HG03565 (cell line): Measurements from ENCODE around the gene OCA2.
"Not testable (repeated sequence)": the region's sequence is repeated elsewhere in the genome, so short reads cannot be mapped to it uniquely, and the experiment has no call there.

ENCODE experiments used
- ATAC-seq: cut with Tn5 transposase; IDR thresholded peaks from one replicate; pipeline ENCODE4 v1.9.1; 2021; ENCODE audit warnings: mild to moderate bottlenecking, moderate library complexity; ENCODE audit not compliant: unreplicated experiment

The OCA2 gene

GRCh38 chr15:27853624-27854455 is 245.3 kb downstream of the OCA2 start:
- no peak for ATAC-seq

GRCh38 chr15:27851858-27852210 is 247.3 kb downstream of the OCA2 start:
- ATAC-seq: no peak

- no peak for ATAC-seq
Measured at GRCh38 chr15:27850981-27851857, 247.9 kb downstream of the OCA2 start.

GRCh38 chr15:27850050-27850449 is 249.1 kb downstream of the OCA2 start:
- ATAC-seq: no peak

GRCh38 chr15:27848936-27849335 is 250.2 kb downstream of the OCA2 start:
- not testable (repeated sequence) for ATAC-seq

GRCh38 chr15:27847775-27848710 is 251.1 kb downstream of the OCA2 start:
- no peak for ATAC-seq

GRCh38 chr15:27846722-27847395 is 252.3 kb downstream of the OCA2 start:
- no peak for ATAC-seq

GRCh38 chr15:27845535-27846369 is 253.4 kb downstream of the OCA2 start:
- no peak for ATAC-seq

GRCh38 chr15:27844018-27844666 is 255.0 kb downstream of the OCA2 start:
- ATAC-seq: no peak

- ATAC-seq: no peak
Measured at GRCh38 chr15:27843146-27843545, 256.0 kb downstream of the OCA2 start.

GRCh38 chr15:27842526-27842925 is 256.6 kb downstream of the OCA2 start:
- ATAC-seq: no peak

- ATAC-seq: no peak
Measured at GRCh38 chr15:27835233-27835939, 263.7 kb downstream of the OCA2 start.

GRCh38 chr15:27834684-27835083 is 264.4 kb downstream of the OCA2 start:
- ATAC-seq: no peak

GRCh38 chr15:27833974-27834373 is 265.1 kb downstream of the OCA2 start:
- ATAC-seq: no peak

- ATAC-seq: no peak
Measured at GRCh38 chr15:27833178-27833577, 265.9 kb downstream of the OCA2 start.

- no peak for ATAC-seq
Measured at GRCh38 chr15:27832237-27832596, 266.9 kb downstream of the OCA2 start.

GRCh38 chr15:27831384-27832236 is 267.5 kb downstream of the OCA2 start:
- no peak for ATAC-seq
